ENCODE results near the gene MISFA. TPM values are rescaled to one million over a fixed set of nuclear protein-coding genes. Genes with fewer than 3 reads are reported as not detected.
"Not testable (repeated sequence)": the region's sequence is repeated elsewhere in the genome, so short reads cannot be mapped to it uniquely, and the experiment has no call there.

MISFA gene
- total and polyA plus RNA-seq, 9 donors, result 0.79 to 4.6 (median 3.1) TPM; not detected in 2

DNA sequence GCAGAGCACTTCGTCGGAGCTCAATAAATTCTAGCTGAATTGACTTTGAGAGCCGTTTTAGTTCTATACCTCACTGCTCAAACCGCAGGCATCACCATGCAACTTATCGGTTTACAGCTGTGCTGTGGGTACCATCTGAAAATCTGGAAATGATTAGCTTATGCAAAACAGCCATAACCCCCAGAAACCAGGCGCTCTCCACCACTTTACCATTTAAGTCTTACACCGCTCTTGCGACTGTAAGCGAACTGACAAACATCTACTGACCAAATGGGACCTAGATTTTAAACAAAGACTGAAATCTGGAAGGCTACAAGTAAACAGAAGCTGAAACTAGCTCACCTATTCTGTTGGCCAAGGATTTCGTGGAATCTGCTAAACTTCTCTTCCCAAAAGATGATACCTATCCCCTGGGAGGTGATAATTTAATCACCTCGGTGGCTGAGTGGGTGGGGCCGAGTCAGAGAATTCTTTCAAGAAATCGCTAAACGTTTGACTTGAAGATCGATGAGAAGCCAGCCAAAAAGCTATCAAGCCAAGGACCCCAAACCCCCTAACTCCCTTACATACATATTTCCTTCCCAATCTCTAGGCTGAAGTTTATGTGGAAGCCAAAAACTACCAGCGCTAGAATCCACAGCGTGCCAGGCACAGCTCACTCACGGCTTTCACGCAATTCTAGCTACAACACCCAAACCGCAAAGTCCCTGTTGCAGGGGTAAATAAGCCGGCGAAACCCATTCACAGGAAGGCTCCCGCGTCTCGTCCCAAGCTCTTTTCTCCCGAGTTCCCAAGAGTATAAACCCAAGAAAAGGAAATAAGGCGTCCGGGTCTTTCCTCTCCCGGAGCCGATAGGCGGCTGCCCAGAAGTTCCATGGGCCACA, 33.9 kb downstream of the MISFA start:
- H3K27me3 ChIP-seq, result no peaks in the 10 kb centered on the region
- no peaks in the 10 kb centered on the region for H3K9me3 ChIP-seq
- H3K4me3 ChIP-seq, result peak overlapping the region; percentile 66
- no peaks in the 10 kb centered on the region for H3K36me3 ChIP-seq
- intact Hi-C loops (cut with DNase I), result loop anchor here in 3 of 4 donors (5.0 to 10.0 kb wide), 4 partner anchors 36 to 94 kb away; partner anchors contain the start of genes IGSF22 (in 1 of the 3) and MISFA (in 1 of the 3)
- 3 to 7% (median 5%) methylated on average over 31 of the region's 31 CpGs for WGBS, 3 donors
- DNase-seq, result no peak
- H3K27ac ChIP-seq, result peak overlapping the region; percentile 84 to 89
- TF ChIP-seq POLR2A (IDR thresholded peaks at IDR 0.05), result no peak
- peaks cover 3% of the 10 kb centered on the region for H3K4me1 ChIP-seq (ENCODE audit: insufficient read depth)

GRCh38 chr11:18634140-18635032, 34.8 kb downstream of the MISFA start, which contains the start of gene SPTY2D1:
Gene SPTY2D1 (minus strand): TSS chr11:18634342. CDS start chr11:18634257, 85 bp downstream.
- Histone ChIP-seq H3K36me3 (no peaks in the 10 kb centered on the region), H3K9me3 (no peaks in the 10 kb centered on the region), H3K27me3 (no peaks in the 10 kb centered on the region), H3K4me3 (peak within 1 kb of the TSS; percentile 66), H3K27ac (peak within 1 kb of the TSS; percentile 84 to 89), H3K4me1 (ENCODE audit: insufficient read depth) (peaks cover 3% of the 10 kb centered on the region)
- TF ChIP-seq, protein P1, sequence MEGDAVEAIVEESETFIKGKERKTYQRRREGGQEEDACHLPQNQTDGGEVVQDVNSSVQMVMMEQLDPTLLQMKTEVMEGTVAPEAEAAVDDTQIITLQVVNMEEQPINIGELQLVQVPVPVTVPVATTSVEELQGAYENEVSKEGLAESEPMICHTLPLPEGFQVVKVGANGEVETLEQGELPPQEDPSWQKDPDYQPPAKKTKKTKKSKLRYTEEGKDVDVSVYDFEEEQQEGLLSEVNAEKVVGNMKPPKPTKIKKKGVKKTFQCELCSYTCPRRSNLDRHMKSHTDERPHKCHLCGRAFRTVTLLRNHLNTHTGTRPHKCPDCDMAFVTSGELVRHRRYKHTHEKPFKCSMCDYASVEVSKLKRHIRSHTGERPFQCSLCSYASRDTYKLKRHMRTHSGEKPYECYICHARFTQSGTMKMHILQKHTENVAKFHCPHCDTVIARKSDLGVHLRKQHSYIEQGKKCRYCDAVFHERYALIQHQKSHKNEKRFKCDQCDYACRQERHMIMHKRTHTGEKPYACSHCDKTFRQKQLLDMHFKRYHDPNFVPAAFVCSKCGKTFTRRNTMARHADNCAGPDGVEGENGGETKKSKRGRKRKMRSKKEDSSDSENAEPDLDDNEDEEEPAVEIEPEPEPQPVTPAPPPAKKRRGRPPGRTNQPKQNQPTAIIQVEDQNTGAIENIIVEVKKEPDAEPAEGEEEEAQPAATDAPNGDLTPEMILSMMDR (IDR thresholded peaks at IDR 0.05), result peak in 1 of 3 donors; percentile 36
- TF ChIP-seq POLR2A (IDR thresholded peaks at IDR 0.05) (peak; percentile 88), EP300 (IDR thresholded peaks at IDR 0.05) (peak; percentile 39)
- WGBS, 3 donors, result 0% methylated on average over 60 of the region's 60 CpGs
- intact Hi-C loops (cut with DNase I), result loop anchor here in 3 of 4 donors (5.0 to 10.0 kb wide), 4 partner anchors 37 to 93 kb away; partner anchors contain the start of genes IGSF22 (in 1 of the 3) and MISFA (in 1 of the 3)
- peak; percentile 99 to 100 (median 99) for DNase-seq

GRCh38 chr11:18641677-18642076, 42.1 kb downstream of the MISFA start:
- TF ChIP-seq EP300 (IDR thresholded peaks at IDR 0.05) (no peak), POLR2A (IDR thresholded peaks at IDR 0.05) (no peak)
- TF ChIP-seq, protein P1 (IDR thresholded peaks at IDR 0.05), result no peak
- intact Hi-C loops (cut with DNase I), result no loop called here
- H3K4me3 ChIP-seq, result no peak overlapping the region
- H3K27me3 ChIP-seq, result no peaks in the 10 kb centered on the region
- H3K27ac ChIP-seq, result no peak overlapping the region
- WGBS, 3 donors, result 50 to 77% (median 67%) methylated on average over 1 of the region's 1 CpG
- H3K9me3 ChIP-seq, result no peaks in the 10 kb centered on the region
- H3K36me3 ChIP-seq, result no peaks in the 10 kb centered on the region
- no peaks in the 10 kb centered on the region for H3K4me1 ChIP-seq (ENCODE audit: insufficient read depth)
- no peak for DNase-seq

GRCh38 chr11:18643034-18643433, 43.4 kb downstream of the MISFA start:
- H3K4me3 ChIP-seq; DNase-seq; intact Hi-C loops (cut with DNase I); H3K4me1 ChIP-seq (ENCODE audit: insufficient read depth); H3K9me3 ChIP-seq; H3K27me3 ChIP-seq; H3K27ac ChIP-seq; H3K36me3 ChIP-seq: not testable (repeated sequence)
- 74 to 87% (median 79%) methylated on average over 4 of the region's 4 CpGs for WGBS, 3 donors

GRCh38 chr11:18650353-18650752, 50.8 kb downstream of the MISFA start:
- Histone ChIP-seq H3K27ac (no peak overlapping the region), H3K4me3 (no peak overlapping the region), H3K36me3 (no peaks in the 10 kb centered on the region), H3K4me1 (ENCODE audit: insufficient read depth) (no peaks in the 10 kb centered on the region), H3K27me3 (no peaks in the 10 kb centered on the region), H3K9me3 (no peaks in the 10 kb centered on the region)
- no peak for DNase-seq
- WGBS, 3 donors, result 67 to 91% (median 86%) methylated on average over 4 of the region's 4 CpGs
- intact Hi-C loops (cut with DNase I), result no loop called here
- TF ChIP-seq, protein P1 (IDR thresholded peaks at IDR 0.05), result no peak
- TF ChIP-seq EP300 (IDR thresholded peaks at IDR 0.05), result no peak
- TF ChIP-seq POLR2A (IDR thresholded peaks at IDR 0.05), result no peak

All from ovary (tissue), 9 donors.